ENCODE results near the gene ZNF667.

DNA sequence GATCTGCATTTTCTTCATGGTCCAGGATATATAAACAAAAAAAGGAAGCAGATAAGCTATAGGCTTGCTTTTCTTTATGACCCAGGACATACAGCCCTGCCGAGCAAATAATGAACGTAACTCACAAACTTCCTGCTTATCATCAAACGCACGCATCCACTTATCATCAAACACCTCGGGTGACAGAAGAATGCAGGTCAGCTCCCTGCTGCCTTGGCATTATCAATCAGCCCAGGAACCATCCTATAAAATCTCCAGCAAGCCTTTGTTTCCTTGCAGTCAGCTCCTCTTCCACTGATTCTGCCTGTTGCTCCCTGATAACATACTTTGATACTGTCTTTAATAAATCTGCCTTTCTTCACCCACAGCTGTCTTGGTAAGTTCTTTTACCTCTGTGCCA is 78.3 kb downstream of the ZNF667 start:
- TF ChIP-seq, protein P1, sequence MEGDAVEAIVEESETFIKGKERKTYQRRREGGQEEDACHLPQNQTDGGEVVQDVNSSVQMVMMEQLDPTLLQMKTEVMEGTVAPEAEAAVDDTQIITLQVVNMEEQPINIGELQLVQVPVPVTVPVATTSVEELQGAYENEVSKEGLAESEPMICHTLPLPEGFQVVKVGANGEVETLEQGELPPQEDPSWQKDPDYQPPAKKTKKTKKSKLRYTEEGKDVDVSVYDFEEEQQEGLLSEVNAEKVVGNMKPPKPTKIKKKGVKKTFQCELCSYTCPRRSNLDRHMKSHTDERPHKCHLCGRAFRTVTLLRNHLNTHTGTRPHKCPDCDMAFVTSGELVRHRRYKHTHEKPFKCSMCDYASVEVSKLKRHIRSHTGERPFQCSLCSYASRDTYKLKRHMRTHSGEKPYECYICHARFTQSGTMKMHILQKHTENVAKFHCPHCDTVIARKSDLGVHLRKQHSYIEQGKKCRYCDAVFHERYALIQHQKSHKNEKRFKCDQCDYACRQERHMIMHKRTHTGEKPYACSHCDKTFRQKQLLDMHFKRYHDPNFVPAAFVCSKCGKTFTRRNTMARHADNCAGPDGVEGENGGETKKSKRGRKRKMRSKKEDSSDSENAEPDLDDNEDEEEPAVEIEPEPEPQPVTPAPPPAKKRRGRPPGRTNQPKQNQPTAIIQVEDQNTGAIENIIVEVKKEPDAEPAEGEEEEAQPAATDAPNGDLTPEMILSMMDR (IDR thresholded peaks at IDR 0.05 in 4 of 5, conservative IDR thresholded peaks at IDR 0.05 in 1 of 5), result no peak
- no peak for TF ChIP-seq POLR2A (IDR thresholded peaks at IDR 0.05)

All from gastrocnemius medialis (tissue), 4 donors.